ENCODE results near the gene TRMT61A.

- TF ChIP-seq CTCF (IDR thresholded peaks at IDR 0.05 in 2 of 3, conservative IDR thresholded peaks at IDR 0.05 in 1 of 3; ENCODE audit: control insufficient read depth in 2 of 3, extremely low read depth in 1 of 3, insufficient read depth in 1 of 3, low read depth in 3 of 3, low read length in 3 of 3) (no peak), CEBPZ (IDR thresholded peaks at IDR 0.05; ENCODE audit: low read depth, low read length) (no peak), HCFC1 (IDR thresholded peaks at IDR 0.05; ENCODE audit: low read length) (no peak), YY1 (IDR thresholded peaks at IDR 0.05; ENCODE audit: low read depth, low read length) (no peak), CREB1 (IDR thresholded peaks at IDR 0.05; ENCODE audit: low read depth) (no peak), CBX3 (IDR thresholded peaks at IDR 0.05; ENCODE audit: borderline replicate concordance, low read depth) (no peak), TARDBP (IDR thresholded peaks at IDR 0.05; ENCODE audit: borderline replicate concordance) (no peak), HDAC6 (IDR thresholded peaks at IDR 0.05; ENCODE audit: unreplicated experiment) (no peak), POLR2AphosphoS5 (IDR thresholded peaks at IDR 0.05; ENCODE audit: low read length) (no peak), NFXL1 (IDR thresholded peaks at IDR 0.05; ENCODE audit: borderline replicate concordance) (no peak), CHD4 (IDR thresholded peaks at IDR 0.05) (no peak)
These were observed 8.4 kb downstream of the TRMT61A start for GRCh38 chr14:103537175-103537990.
